SK-N-SH treated with all-trans-retinoic acid at 6 μM for 48 hours (cell line): ENCODE data around the gene MAB21L3.

Experiments
- ARNTL ChIP-seq: fragments of 450-650 bp; formaldehyde crosslinking; IDR thresholded peaks from 2 replicates; pipeline ENCODE4 v1.5.0; 2020; ENCODE audit warnings: low read depth, mild to moderate bottlenecking, moderate library complexity, borderline replicate concordance
- BACH2 ChIP-seq: fragments of 250-450 bp; sonication (Bioruptor Pico); IDR thresholded peaks from 2 replicates; pipeline ENCODE4 v1.9.0; 2021; ENCODE audit warnings: mild to moderate bottlenecking, borderline replicate concordance
- ESRRG ChIP-seq: fragments of 250-450 bp; sonication (Bioruptor Pico); IDR thresholded peaks from 2 replicates; pipeline ENCODE4 v1.6.1; 2021; ENCODE audit warnings: mild to moderate bottlenecking
- ISL1 ChIP-seq: fragments of 250-450 bp; sonication (Bioruptor Pico); IDR thresholded peaks from 2 replicates; pipeline ENCODE4 v2.1.2; 2022; ENCODE audit warnings: mild to moderate bottlenecking, moderate library complexity
- OSR1 ChIP-seq: fragments of 250-450 bp; sonication (Bioruptor Pico); IDR thresholded peaks from 2 replicates; pipeline ENCODE4 v1.8.0; 2022; ENCODE audit warnings: moderate library complexity, mild to moderate bottlenecking, inconsistent platforms
- PPARA ChIP-seq: fragments of 250-450 bp; sonication (Bioruptor Pico); IDR thresholded peaks from 2 replicates; pipeline ENCODE4 v1.5.0; 2020; ENCODE audit warnings: mild to moderate bottlenecking, borderline replicate concordance
- SNAI2 ChIP-seq: fragments of 250-450 bp; sonication (Bioruptor Pico); IDR thresholded peaks from 2 replicates; pipeline ENCODE4 v1.5.0; 2020; ENCODE audit warnings: mild to moderate bottlenecking, moderate library complexity
- TCF4 ChIP-seq: fragments of 250-450 bp; sonication (Bioruptor Pico); IDR thresholded peaks from 2 replicates; pipeline ENCODE4 v1.8.0; 2021; ENCODE audit warnings: mild to moderate bottlenecking, moderate library complexity, borderline replicate concordance
- TOX ChIP-seq: fragments of 250-450 bp; sonication (Bioruptor Pico); IDR thresholded peaks from 2 replicates; pipeline ENCODE4 v1.8.0; 2021; ENCODE audit warnings: mild to moderate bottlenecking, moderate library complexity, borderline replicate concordance
- ZFP3 ChIP-seq: fragments of 250-450 bp; sonication (Bioruptor Pico); IDR thresholded peaks from 2 replicates; pipeline ENCODE4 v1.5.0; 2020; ENCODE audit warnings: mild to moderate bottlenecking, moderate library complexity
- ZFP30 ChIP-seq: fragments of 450-650 bp; formaldehyde crosslinking; IDR thresholded peaks from 2 replicates; pipeline ENCODE4 v1.5.0; 2022; ENCODE audit warnings: mild to moderate bottlenecking, moderate library complexity
- TF ChIP-seq, protein P1 (sequence below): fragments of 250-450 bp; sonication (Bioruptor Pico); IDR thresholded peaks from 2 replicates; pipeline ENCODE4 v1.8.0; 2020; ENCODE audit warnings: mild to moderate bottlenecking, moderate library complexity, borderline replicate concordance
- TF ChIP-seq, protein P2 (sequence below): fragments of 250-450 bp; sonication (Bioruptor Pico); IDR thresholded peaks from 2 replicates; pipeline ENCODE4 v1.5.1; 2020; ENCODE audit warnings: low read depth, mild to moderate bottlenecking, moderate library complexity
- TF ChIP-seq, protein P3 (sequence below): fragments of 250-450 bp; sonication (Bioruptor Pico); IDR thresholded peaks from 2 replicates; pipeline ENCODE4 v1.8.0; 2021; ENCODE audit warnings: low read depth, mild to moderate bottlenecking, moderate library complexity, borderline replicate concordance

DNA sequence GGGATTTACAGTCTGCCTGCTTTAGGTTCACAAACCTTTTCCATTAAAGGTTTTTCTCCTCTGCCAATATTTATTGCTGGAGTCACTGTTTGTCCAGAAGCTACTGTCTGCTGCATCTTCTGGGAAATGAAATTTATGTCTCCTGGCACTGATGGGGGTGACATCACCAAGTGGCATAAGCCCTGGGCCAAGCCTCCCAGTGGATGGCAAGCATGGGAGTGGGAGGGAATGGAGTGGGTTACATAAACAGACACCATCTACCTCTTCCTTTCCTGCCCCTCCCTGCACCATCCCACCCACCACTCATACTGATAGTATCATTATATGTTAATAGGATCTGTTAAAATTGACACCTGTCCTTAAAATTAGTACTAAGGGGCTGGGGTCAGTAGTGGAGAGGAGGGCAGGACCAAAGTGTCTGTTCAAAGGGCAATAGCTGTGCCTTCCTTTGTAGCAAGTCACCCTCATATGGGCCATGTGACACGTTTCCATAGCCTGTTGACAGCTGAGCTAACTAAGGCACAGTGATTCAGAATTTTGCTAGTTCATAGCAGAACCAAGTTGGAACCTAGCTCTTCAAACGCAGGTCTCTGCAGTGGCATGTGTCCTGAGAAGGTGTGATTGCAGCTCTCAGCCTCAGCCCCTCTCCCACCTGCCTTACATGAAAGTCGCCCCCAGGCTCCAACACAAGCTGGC lies 71.0 kb downstream of the MAB21L3 start:
- TF ChIP-seq, protein P1, sequence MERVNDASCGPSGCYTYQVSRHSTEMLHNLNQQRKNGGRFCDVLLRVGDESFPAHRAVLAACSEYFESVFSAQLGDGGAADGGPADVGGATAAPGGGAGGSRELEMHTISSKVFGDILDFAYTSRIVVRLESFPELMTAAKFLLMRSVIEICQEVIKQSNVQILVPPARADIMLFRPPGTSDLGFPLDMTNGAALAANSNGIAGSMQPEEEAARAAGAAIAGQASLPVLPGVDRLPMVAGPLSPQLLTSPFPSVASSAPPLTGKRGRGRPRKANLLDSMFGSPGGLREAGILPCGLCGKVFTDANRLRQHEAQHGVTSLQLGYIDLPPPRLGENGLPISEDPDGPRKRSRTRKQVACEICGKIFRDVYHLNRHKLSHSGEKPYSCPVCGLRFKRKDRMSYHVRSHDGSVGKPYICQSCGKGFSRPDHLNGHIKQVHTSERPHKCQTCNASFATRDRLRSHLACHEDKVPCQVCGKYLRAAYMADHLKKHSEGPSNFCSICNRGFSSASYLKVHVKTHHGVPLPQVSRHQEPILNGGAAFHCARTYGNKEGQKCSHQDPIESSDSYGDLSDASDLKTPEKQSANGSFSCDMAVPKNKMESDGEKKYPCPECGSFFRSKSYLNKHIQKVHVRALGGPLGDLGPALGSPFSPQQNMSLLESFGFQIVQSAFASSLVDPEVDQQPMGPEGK, result no peak
- TF ChIP-seq ARNTL (CRISPR knock-in tag) (no peak), SNAI2 (no peak), BACH2 (no peak), ESRRG (CRISPR knock-in tag) (no peak), ZFP30 (CRISPR knock-in tag) (no peak), OSR1 (no peak), TOX (CRISPR knock-in tag) (no peak), ZFP3 (CRISPR knock-in tag) (no peak), PPARA (no peak), TCF4 (CRISPR knock-in tag) (no peak), ISL1 (CRISPR knock-in tag) (peak; percentile 48; the same call in 1 of the 2 replicates)
- TF ChIP-seq, protein P2, sequence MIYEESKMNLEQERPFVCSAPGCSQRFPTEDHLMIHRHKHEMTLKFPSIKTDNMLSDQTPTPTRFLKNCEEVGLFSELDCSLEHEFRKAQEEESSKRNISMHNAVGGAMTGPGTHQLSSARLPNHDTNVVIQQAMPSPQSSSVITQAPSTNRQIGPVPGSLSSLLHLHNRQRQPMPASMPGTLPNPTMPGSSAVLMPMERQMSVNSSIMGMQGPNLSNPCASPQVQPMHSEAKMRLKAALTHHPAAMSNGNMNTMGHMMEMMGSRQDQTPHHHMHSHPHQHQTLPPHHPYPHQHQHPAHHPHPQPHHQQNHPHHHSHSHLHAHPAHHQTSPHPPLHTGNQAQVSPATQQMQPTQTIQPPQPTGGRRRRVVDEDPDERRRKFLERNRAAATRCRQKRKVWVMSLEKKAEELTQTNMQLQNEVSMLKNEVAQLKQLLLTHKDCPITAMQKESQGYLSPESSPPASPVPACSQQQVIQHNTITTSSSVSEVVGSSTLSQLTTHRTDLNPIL (CRISPR knock-in tag), result no peak
- TF ChIP-seq, protein P3, sequence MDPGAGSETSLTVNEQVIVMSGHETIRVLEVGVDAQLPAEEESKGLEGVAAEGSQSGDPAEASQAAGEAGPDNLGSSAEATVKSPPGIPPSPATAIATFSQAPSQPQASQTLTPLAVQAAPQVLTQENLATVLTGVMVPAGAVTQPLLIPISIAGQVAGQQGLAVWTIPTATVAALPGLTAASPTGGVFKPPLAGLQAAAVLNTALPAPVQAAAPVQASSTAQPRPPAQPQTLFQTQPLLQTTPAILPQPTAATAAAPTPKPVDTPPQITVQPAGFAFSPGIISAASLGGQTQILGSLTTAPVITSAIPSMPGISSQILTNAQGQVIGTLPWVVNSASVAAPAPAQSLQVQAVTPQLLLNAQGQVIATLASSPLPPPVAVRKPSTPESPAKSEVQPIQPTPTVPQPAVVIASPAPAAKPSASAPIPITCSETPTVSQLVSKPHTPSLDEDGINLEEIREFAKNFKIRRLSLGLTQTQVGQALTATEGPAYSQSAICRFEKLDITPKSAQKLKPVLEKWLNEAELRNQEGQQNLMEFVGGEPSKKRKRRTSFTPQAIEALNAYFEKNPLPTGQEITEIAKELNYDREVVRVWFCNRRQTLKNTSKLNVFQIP (CRISPR knock-in tag), result no peak
